ENCODE measurements around the gene SH3BGRL2.

SH3BGRL2 gene

DNA sequence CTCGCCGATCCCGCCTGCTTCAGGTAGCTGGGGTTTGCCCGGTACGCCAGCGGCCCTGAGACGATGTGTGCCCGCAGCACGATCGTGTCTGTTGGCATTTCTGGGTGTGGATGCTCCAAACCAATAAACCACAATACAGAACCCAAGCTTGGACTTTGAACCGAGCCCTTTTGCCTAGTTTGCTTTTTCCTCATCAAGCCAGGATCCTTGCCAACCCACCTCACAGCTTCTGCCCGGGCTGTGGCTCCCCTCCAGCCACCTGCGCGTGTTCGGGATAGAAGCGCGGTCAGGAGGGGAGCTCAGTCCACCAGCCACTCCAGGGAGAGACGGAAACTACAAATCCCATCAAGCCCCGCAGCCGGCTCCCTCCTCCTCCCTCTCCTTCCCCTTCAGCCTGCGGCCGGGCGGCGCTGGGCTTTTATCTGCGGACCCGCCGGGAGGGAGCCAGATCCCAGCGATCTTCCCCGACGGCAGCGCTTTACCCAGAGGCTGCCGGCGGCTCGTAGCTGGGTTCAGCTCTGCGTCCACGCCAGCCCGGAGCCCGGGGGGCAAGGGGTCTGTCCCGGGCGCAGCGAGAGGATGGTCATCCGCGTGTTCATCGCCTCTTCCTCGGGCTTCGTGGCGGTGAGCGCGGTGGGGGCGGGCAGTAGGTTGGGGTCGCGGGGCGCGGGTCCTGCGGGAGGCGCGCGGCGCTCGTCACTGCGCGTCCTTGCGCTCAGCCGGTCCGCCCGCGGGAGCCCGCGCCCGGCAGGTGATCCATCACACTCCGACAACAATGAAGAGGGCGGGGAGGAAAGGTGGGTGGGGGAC lies at the start of gene SH3BGRL2:
SH3BGRL2 (plus strand) TSS at position 447 of the 810 bp plus-strand sequence; CDS start at position 580, 133 bp downstream.
- DNase-seq: no peak

DNA sequence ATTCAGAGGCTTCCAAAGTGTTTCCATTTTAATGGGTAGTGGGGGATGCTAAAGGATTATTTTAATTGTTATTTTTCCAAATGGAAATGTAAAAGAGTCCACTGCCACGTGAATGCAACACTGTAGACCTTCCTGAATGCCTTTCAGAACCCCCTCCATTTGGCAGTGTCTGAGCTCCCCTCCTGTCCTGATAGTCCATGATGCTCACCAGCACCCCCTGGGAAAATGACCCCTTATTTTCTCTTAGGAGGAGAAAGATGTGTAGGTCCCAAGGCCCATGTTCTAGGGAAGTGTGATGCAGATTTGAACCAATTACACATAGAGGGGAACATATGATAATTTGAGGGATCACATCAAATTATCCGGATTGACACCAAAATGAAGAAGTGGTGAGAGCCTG lies 46.8 kb upstream of the SH3BGRL2 start:
- no peak for DNase-seq

DNA sequence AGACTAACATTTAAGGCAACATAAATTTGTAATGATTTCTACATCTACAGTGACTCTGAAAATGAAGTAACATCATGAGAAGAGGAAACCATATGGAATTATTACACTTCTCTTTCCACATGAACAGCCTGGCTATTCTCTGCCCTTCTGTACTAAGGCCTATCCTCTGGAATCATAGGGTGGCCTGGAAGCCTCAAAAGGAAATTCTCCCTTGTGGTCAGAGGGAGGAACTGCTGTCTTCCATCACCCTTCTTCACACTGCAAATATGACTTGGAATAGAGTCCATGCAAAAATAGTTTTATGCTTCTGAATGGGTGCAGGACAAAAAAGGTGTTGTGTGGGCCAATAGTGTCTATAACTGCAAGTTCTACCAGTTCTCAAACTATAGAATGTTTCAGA lies 44.6 kb upstream of the SH3BGRL2 start:
- no peak for DNase-seq

DNA sequence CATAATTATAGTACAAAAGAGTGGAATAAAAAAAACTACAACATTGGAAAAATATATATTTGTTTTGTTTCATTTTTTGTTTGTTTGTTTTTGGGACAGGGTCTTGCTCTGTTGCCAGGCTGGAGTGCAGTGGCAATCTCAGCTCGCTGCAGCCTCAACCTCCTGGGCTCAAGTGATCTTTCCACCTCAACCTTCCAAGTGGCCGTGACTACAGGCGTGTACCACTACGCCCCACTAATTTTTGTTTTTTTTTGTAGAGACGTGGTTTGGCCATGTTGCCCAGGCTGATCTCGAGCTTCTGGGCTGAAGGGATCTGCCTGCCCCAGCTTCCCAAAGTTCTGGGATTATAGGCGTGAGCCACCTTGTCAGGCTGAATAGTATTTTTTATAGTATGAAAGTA lies 41.4 kb upstream of the SH3BGRL2 start:
- DNase-seq: no peak

DNA sequence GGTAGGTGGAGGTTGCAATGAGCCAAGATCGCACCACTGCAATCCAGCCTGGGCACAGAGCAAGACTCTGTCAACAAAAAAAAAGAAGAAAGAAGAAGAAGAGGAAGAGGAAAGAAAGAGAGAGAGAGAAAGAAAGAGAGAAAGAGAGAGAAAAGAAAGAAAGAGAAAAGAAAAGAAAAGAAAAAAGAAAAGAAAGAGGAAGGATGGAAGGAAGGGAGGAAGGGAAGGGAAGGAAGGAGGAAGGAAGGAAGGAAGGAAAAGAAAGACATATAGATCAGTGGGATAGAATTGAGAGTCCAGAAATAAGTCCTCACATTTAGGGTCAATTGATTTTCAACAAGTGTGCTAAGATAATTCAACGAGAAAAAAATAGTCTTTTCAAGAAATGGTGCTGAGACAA lies 34.0 kb upstream of the SH3BGRL2 start:
- no peak for DNase-seq

DNA sequence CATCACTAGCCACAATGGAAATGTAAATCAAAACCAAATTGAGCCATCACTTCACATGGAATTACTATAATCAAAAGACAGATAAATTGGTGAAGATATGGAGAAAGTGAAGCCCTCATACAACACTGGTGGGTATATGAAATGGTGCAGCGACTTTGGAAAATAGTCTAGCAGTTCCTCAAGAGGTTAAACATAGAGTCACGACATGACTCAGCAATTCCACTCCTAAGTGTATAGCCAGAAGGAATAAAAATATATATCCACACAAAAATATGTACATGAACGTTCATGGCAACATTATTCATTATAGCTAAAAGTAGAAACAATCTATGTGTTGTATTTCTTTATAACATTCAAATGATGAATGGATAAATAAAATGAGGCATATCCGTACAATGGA lies 33.1 kb upstream of the SH3BGRL2 start:
- no peak for DNase-seq

DNA sequence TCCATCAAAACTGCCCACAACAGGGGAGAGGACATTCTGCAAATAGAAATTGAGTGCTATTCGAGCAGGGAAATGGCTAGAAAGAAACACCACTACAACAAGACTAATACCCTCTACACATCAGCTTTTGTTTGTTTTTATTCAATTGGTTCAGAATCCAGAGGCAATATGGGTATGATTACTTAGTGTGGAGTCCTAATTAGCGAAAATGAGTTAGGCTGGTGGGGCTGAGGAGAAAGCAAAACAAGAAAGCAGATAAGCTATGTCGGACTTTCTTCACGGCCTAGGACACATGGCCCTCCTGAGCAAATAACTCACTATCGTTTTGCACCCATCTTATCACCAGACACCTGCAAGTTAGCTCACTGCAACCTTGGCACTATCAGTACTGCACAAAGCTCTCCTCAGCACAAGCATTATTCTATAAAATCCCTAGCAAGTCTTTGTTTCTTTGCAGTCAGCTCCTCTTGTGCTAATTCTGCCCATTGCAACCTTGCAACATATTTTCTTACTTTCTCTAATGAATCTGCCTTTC lies 31.3 kb upstream of the SH3BGRL2 start:
- no peak for DNase-seq

DNA sequence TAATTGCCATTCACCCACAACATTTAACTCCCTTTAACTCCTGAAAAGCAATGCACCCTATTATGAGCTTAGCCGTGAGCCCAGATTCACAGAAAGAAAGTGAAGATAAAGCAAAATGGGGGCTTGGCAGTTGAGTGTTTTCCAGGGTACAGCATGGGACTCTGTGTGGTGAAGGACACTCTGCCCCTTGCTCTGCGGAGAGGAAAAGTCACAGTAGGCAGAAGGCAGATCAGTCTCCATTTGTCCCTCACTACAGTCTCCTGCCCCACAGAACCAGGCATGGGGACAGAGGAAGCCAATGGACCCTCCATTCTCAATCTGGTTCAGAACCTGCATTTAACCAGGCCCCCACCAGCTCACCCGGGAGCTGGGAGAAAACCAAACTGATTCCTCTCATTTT lies 30.8 kb upstream of the SH3BGRL2 start:
- DNase-seq: no peak

DNA sequence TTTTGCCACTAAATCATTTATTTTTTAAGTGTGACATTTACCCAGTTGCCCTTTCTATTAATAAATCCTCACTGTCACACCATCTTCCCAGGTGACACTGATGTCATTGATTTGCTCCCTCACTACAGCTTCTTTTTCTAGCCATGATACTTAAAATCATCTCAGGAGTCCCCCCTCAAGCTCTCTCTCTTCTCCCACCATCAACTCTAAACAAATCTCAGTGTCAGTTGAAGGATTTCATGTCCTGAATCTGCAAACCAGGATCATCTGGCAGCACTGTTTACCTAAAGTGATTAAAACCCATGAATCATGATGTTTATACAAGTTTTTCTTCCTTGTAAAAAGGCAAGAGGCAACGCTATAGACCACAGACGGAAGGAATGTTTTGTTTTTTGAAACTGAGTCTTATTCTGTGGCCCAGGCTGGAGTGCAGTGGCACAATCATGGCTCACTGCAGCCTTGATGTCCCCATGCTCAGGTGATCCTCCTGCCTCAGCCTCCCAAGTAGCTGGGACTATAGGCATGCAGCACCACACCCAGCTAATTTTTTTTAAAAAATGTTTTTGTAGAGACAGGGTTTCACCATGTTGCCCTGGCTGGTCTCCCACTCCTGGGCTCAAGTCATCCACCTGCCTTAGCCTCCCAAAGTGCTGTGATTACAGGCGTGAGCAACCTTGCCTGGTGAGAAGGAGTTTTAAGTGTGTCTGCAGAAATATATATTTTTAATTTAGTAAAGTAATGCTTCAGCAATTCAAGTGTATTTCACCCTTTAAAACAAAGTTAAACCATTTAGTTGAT lies 30.1 kb upstream of the SH3BGRL2 start:
- DNase-seq: no peak

DNA sequence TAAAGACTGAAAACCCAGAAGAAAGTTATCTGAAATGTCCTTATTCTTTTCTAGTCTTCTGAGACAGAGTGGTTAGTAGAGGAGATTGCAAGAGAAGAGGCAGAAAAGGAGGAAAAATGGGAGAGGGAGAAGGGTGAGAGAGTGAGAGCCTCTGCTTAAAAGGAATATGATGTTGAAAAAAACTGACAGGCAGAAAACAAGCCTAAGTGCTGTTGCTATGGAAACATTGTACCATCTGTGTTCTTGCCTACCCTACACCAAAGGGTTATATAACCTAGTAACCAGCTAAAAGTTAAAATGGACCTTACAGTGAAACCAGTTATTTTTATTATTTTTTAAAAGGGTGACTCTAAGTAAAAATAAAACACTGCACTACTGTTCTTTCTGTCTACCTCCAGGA lies 28.3 kb upstream of the SH3BGRL2 start:
- no peak for DNase-seq

DNA sequence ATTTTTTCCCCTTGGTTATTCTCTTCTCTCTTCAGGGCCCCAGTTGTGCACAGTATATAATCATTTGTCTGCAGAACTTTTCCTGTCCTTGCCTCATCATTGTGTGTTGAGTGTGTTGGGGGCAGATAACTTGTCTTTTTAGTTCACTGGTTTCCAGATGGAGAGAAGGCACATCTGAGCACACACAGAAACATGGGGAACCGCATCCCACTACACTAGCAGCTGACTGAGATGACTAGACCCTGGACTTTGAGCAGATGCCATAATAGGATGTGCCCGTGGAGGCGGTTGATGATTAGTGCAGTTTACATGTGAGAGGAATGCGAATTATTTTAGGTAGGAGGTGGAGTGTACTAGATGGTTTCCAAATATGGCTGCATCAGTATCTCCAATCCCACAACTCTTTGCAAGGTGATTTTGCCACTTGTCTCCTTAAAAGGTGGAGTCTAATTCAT lies 26.5 kb upstream of the SH3BGRL2 start:
- DNase-seq: no peak

DNA sequence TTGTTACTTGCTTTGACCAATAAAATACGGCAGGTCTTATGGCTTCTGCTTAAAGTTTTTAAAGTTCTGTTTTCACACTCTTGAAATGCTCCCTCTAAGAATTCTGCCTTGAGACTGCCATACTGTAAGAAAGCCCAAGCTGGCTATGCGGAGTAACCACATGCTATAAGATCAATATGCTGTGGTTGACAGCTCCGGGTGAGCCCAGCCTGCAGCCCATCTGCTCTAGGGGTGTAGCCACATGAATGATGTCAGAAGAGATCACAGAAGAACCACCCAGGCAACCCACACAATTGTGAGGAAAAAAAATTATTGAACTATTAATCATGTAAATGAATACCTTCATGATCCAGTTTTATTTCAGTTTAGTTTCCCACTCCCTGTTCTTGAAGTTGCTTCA lies 26.1 kb upstream of the SH3BGRL2 start:
- DNase-seq: no peak

DNA sequence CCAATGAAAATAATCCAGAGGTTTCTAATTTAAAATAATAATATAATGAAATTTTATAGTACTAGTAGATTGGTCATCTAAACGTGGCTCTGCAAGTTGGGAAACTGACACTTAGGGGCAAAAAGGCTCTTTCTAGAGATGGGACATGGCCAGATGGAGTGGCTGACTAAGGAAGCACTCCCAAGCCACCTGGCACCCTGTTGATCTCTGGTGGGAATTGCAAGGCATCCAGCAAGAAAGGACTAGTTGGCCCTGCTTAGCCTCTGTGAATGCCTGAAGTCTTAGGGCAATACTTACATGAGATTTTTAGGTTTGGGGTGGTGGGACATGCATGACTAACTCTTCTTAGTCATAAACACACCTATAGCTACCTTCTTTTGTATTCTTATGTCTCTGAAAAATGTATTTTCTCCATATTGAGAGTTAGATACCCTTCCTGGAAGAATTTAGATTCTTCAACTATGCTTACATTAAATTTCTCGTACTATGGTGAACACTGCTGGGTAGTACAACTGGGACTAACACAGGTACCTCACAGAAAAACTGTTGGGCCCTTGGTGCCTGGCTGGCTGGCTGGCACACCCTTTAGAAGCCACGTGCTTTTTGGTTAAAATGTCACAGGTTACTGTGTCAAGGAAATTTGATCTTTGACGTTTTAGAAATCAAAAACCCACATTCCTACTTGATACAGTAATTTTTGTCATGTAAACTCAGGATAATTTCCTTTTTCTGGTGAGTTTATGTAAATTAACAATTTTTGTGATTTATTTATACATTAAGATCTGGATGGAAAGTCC lies 25.0 kb upstream of the SH3BGRL2 start:
- no peak for DNase-seq

DNA sequence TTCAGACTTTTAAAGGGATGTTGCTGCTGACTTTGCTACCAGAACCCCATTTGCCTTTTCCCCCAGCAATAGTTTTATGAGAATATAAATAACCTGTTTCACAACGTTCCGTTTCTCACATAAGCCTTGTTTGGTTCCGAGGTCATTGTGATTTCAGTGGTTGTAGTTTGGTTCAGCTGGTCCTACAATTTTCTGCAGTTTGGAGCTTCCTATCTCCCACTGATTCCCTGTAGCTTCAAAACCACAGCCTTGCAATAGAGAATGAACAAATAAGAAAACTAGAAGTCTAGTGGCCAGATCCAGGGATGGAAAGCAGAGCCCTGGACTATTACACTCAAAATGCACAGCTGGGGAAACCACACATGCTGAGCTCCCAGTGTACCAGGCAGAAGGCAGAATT lies 24.1 kb upstream of the SH3BGRL2 start:
- no peak for DNase-seq

DNA sequence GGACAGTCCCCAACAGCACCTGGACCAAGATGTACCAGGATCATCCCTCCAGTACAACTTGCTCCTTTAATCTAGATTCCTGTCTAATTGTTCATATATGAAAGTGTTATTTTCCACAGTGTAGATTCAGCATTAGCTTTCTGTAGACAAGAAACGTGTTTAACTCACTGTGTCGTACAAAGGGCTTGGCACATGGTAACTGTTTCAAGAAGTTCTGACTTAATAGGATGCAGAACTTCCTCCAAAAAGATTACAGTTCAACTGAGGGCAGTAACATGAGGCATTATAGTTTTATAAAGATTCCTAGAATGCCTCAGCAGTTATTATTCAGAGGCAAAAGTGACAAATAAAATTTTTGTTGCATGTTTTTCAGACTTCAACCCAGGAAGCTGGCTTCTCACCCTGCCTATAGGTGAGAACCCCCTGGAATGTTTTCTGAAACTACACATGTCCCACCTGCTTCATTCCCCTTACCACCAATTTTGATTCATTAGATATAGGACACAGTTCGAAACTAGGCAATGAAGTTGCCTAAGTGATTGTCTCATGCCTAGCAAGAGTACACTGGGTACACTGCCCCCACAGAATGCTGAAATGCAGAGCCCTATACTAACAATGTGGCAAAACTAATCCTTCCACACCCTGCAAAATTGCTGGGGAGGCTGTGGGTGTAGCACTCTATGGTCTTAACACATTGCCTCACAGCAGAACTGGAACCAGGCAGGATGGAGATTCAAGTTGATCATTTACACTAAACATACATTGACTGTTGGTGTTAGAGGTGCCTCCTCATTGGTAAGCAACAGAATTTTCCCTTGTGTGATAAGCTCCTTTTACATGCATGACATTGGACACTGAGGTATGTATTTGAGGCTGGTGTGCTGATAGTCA lies 22.6 kb upstream of the SH3BGRL2 start:
- DNase-seq: no peak

DNA sequence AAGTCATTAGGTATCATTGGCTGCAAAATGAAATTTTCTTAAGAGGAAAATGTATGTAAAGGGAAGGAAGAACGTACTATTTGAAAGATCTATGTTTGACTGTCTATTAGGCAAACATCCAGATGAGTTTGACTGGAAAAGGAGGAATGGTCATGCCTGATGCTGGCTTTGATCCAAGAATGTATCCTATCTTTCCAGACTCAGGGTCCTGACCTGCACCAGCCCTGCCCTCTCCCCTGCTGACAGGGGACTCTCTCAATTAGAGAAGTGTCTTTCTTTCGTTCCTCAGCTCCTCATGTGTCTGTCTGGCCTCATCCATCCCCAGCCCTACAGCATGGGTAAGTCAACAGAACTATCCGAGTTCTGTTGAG lies 21.9 kb upstream of the SH3BGRL2 start:
- no peak for DNase-seq

DNA sequence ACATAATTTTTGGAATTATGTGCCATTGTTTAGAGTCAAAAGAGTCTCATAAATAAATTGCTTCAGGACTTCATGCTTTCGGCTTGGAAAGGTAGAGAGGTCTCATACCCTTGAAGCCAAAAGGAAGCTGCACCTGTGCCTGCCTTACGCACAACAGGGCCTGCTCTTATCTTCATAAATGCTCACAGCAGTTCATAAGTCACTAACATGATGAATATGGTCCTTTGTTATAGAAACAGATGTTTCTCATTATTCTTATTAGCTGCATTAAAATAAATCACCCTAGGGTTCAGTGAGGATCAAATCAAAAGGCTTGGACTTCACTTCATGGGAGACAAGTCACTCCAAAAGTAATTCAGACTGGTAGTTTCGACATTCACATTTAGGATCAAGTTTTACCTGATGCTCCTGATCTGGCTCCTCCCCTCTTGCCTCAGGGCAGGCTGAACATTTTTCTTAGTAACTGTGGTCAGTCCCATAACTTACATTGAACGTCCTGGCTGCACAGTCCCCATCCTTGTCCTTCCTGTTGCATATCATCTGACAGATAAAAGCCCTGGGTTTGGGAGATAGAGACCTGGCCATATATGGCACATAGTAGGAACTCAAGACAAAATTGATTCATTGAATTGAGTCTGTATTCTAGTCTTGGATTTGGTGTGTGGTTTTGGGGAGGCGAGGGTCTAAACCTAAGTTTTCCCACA lies 20.7 kb upstream of the SH3BGRL2 start:
- DNase-seq: no peak

DNA sequence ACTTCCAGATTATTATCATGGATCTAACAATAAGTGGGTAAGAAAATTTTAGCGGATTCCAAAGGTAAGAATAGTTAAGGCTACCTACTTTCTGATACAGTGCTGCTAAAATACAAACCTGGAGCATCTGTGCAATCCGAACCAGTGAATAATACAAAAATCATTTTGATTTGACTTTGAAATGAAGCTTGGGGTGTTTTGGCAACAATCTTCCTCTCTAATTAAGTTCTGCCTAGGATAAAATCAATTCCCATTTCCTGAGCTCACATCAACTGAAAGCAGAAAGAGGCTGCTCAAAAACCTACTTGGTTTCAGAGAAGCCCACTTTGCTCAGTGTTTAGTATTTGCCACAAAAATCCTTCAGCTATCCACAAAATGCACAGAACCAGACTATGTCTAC lies 18.7 kb upstream of the SH3BGRL2 start:
- DNase-seq: no peak

DNA sequence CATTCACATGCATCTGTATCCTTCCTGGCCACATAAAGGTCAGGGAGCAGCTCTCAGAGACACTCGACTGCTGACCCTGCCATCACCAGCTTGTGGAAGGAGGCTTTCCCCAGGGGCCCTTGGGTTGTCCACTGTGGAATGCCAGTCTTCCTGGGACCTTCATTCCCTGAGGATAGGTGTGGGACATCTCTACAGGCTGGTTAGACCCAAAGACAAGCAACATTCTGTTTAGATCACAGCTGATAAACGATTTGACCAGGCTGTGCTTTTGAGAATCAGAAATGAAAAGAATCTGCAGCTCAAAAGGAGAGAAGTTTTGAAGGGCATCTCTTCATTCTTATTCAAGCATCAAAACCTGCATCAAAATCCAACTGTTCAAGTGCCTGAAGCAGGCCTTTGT lies 18.2 kb upstream of the SH3BGRL2 start:
- no peak for DNase-seq

DNA sequence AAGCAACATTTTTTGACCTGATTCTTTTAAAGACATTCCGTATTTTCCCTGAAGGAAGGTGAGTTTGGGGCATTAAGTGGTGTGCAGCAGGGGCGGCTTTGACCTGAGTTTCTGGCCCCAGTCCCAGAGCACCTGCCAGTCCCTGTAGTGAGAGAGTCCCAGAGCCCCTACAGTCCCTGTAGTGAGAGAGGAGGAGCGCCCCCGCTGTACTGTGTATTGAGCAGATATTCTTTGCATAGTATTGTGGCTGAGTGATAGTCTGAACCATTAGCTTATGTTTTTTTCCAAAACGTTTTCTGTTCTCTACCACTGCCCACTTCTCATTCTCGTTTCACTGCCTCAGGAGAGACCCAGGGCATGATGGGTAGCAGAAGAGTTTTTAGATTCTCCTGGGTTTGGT lies 17.2 kb upstream of the SH3BGRL2 start:
- no peak for DNase-seq
